HG03060 (cell line): Measurements from ENCODE around the gene ACOT2.
"Not testable (repeated sequence)": the region's sequence is repeated elsewhere in the genome, so short reads cannot be mapped to it uniquely, and the experiment has no call there.

Experiments
- ATAC-seq: cut with Tn5 transposase; IDR thresholded peaks from one replicate; pipeline ENCODE4 v1.9.1; 2021; ENCODE audit warnings: low read depth, moderate number of reproducible peaks; ENCODE audit not compliant: unreplicated experiment

Gene ACOT2

DNA sequence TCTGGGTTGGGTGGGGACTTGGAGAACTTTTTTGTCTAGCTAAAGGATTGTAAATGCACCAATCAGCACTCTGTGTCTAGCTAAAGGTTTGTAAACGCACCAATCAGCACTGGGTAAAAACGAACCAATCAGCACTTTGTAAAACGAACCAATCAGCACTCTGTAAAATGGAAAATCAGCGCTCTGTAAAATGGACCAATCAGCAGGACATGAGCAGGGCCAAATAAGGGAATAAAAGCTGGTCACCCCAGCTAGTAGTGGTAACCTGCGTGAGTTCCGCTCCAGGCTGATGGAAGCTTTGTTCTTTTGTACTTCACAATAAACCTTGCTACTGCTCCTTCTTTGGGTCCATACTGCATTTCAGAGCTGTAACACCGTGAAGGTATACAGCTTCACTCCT is 1.7 kb upstream of the ACOT2 start:
- ATAC-seq = no peak

DNA sequence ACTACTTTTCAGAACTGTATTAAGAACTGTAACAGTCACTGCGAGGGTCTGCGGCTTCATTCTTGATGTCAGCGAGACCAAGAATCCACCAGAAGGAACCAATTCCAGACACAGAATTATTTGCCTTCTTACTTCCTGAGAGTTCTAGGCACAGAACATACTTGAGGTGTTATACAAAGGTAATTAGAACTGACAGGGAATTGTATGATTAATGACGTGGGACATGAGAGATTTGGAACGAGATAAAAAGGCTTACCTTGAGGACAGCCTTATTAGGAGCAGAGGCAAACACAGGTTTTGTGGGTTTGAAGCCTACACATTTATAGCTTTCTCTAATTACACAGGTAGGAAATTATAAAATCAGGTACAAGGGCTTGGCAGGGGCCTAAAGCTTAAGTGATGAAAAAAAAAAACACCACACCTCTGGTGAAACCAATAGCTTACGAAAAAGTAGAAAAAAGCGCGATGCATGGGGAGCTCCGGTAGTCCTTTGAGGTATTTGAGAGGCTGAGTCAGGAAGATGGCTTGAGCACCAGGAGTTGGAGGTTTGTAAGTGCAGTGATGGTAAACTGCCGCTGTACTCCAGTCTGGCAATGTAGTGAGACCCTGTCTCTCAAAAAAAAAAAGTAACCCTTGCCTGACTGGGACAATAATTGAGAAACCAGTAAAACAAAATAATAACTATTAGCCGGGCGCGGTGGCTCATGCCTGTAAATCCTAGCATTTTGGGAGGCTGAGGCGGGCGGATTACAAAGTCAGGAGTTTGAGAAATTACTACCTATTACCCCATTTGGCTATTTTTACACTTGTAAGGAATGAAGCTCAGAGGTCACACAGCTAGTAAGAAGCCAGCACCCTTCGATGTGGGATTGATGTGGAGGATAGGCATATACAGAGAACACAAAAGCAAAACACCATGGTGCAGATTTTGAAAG is 795 bp upstream of the ACOT2 start:
- ATAC-seq = no peak

DNA sequence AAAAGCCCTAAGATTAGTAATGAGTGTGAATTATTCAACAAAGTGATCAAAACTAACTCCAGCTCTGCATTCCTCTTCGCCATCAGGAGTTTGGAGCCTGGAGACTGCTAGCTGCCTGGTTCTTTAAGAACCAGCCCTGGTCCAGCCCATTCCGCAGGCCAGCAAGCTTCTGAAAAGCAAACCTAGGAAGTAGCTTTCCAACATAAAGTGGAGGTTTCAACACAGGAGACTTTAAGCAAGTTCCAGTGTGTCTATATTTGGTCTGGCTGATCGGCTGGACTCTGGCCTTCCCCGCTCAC is 178 bp upstream of the ACOT2 start:
- ATAC-seq = not testable (repeated sequence)

DNA sequence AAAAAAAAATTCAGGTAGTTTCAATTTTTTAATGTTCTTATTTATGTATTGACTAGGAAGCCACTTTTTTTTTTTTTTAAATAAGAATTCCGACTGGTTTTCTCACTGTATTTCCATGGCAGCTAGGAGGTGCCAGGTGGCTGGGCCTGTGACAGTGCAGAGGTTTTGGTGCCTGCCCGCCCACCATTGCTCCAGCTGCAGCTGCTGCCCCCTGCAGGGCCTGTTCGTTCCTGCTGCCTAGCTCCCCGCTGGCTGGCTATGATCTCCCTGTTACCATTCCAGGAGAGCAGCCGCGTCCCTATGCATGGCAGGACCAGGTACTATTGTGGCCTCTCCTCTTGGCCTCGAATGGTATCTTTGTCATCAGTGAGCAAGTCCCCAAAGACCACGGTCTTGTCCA is 1.9 kb downstream of the ACOT2 start:
- not testable (repeated sequence) for ATAC-seq

DNA sequence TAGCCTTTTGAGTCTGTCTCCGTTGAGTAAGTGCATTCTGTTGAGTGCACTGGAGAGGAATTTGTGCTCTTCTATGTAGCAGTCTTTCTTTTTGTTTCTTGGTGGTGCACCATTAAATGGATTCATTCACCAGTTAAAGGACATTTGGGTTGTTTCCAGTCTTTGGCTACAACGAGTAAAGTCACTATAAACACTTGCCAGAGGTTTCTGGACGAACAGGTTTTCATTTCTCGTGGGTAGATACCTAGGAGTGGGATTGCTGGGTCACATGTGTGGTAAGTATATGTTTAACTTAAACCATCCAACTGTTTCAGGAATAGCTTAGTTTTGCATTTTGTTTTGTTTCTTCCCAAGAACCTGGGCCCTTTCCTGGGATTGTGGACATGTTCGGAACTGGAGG is 4.0 kb downstream of the ACOT2 start:
- not testable (repeated sequence) for ATAC-seq

DNA sequence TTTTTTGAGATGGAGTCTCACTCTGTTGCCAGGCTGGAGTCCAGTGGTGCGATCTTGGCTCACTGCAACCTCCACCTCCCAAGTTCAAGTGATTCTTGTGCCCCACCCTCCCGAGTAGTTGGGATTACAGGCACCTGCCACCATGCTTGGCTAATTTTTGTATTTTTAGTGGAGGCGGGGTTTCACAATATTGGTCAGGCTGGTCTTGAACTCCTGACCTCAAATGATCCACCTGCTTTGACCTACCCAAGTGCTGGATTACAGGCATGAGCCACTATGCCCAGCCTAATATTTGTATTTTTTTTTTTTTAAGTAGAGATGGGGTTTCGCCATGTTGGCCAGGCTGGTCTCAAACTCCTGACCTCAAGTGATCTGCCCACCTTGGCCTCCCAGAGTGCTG is 4.7 kb downstream of the ACOT2 start:
- not testable (repeated sequence) for ATAC-seq

DNA sequence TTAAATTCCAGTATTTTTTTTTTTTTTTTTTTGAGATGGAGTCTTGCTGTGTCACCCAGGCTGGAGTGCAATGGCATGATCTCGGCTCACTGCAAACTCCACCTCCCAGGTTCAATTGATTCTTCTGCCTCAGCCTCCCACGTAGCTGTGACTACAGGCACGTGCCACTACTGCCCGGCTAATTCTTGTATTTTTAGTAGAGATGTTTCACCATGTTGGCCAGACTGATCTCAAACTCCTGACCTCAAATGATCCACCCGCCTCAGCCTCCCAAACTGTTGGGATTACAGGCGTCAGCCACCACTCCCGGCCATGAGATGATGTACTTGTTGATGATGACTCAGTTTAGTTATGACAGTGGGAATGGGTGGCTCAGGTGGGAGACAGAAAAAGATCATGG is 5.2 kb downstream of the ACOT2 start:
- not testable (repeated sequence) for ATAC-seq

DNA sequence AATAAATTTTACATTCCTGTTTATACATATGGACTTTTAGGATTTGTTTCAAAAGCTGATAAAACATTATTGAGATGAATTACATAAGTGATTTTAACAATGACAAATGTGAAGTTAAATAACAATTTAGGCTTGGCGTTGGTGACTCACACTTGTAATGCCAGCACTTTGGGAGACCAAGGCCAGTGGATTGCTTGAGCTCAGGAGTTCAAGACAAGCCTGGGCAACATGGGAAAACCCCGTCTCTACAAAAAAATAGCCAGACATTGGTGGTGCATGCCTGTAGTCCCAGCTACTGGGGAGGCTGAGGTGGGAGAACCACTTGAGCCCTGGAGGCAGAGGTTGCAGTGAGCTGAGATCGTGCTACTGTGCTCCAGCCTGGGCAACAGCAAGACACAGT is 7.4 kb downstream of the ACOT2 start:
- no peak for ATAC-seq

DNA sequence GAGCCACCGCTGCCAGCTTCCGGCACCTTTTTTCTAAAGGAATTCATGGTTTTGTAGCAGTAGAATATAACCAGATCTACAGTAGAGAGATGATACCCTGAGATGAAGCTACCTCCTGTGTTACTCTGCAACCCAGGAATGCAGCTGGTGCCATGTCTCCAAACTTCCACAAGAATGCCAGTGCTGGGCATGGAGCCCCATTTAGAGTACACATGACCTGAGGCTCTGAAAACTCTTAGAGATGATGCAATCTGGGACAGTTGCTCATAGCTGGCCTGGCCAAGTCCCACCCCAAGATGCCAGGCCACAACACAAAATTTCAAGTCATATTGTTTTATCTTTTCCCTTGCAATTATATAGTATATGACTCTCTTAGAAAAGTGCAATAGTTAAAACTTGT is 8.2 kb downstream of the ACOT2 start:
- ATAC-seq = not testable (repeated sequence)

DNA sequence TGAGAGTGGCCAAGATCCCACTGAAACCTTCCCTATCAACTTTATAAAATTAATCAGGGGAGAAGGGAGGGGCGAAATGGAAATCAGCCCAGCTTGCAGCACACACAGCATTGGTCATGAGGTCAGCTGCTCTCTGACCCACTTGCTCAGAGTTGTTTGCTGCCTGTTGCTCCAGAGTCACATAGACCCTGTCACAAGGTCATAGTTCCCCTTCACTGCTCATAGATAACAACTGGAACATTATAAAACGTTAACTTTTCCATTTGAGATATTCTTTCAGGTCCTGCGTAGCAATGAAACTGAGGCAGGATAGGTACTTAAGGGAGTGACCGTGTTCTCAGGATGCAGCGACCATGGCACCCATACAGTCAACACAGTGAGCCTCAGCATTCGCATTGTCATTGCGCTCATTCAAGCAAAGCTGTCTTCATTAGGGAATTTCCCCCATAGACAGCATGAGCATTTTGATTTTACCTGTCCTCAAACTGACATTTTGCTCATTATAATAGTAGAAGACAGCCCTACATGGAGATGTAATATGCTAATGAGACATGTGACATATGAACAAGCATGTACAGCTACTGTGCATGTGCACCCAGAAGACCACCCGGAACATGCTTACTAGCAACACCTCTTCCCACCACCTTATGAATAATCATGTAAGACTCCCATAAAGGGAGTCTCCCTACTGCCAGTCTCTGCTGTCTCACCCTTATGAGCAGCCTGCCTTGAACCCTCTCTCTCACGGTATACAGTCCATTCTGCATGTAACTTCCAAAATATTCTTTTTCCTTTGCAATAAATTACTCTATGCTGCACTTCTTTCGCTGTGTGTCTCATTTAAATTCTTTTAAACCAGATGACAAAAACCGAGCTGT is 13.3 kb downstream of the ACOT2 start:
- not testable (repeated sequence) for ATAC-seq

DNA sequence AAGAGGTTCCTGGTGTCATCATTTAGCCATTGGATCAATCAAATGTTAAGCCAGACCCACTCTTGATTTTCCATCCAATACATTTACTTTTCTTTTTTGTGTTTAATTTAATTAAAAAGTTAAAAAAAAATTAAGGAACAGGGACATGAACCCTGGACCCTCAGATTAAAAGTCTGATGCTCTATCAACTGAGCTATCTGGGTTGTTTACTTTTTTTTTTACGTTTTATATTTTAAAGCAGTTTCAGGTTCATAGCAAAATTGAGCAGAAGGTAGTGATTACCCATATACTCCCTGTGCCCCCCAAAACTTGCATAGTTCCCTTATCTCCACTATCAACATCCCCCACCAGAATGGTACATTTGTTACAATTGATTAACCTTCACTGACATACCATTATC is 19.7 kb downstream of the ACOT2 start:
- no peak for ATAC-seq

DNA sequence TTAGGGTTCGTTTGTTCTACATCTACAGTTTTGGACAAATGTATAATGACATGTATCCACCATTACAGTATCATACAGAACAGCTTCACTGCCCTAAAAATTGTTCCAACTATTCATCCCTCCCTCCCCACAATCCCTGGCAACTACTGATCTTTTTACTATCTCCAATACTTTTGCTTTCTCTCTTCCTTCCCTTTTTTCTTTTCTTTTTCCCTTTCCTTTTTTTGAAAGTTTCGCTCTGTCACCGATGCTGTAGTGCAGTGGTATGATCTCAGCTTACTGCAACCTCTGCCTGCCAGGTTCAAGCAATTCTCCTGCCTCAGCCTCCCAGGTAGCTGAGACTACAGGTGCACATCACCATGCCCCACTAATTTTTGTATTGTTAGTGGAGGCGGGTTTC is 20.1 kb downstream of the ACOT2 start:
- no peak for ATAC-seq

DNA sequence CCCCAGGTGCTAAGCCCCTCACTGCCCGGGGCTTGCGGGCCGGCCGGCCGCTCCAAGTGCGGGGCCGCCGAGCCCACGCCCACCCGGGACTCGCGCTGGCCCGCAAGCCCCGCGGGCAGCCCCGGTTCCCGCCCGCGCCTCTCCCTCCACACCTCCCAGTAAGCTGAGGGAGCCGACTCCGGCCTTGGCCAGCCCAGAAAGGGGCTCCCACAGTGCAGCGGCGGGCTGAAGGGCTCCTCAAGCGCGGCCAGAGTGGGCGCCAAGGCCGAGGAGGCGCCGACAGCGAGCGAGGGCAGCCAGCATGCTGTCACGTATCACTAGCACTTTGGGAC is 21.6 kb downstream of the ACOT2 start:
- not testable (repeated sequence) for ATAC-seq

DNA sequence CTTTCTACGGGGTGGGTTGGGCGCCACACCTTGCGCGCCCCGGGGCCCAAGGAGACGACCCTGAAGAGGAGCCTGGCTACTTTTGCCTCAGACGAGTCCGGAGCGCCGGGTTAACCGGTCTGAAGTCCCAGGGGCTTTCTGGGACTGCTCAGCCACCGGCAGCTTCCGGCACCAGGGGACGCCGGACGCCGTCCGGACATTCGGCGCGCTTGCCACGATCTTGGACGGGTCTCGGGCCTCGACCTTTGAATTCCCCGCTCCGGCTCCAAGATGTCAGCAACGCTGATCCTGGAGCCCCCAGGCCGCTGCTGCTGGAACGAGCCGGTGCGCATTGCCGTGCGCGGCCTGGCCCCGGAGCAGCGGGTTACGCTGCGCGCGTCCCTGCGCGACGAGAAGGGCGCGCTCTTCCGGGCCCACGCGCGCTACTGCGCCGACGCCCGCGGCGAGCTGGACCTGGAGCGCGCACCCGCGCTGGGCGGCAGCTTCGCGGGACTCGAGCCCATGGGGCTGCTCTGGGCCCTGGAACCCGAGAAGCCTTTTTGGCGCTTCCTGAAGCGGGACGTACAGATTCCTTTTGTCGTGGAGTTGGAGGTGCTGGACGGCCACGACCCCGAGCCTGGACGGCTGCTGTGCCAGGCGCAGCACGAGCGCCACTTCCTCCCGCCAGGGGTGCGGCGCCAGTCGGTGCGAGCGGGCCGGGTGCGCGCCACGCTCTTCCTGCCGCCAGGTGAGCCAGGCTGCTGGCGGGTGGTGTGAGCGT is 22.9 kb downstream of the ACOT2 start, which contains the start of gene ACOT4:
Gene ACOT4 (plus strand): TSS at position 184 of the 760 bp plus-strand sequence. CDS start 87 bp downstream, at position 271.
- no peak for ATAC-seq

DNA sequence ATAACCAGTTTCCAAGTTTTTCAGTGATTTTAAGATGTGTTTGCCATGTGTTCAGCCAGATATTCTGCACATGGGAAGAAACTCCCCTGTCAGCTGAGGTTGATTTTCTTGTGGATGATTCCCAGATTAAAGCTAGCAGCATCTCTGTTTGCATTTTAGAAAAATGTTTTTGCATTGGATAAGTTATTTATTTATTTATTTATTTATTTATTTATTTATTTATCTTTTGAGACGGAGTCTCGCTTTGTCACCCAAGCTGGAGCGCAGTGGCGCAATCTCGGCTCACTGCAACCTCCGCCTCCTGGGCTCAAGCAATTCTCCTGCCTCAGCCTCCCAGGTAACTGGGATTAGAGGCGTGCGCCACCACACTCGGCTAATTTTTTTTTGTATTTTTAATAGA is 25.5 kb downstream of the ACOT2 start:
- ATAC-seq = no peak

DNA sequence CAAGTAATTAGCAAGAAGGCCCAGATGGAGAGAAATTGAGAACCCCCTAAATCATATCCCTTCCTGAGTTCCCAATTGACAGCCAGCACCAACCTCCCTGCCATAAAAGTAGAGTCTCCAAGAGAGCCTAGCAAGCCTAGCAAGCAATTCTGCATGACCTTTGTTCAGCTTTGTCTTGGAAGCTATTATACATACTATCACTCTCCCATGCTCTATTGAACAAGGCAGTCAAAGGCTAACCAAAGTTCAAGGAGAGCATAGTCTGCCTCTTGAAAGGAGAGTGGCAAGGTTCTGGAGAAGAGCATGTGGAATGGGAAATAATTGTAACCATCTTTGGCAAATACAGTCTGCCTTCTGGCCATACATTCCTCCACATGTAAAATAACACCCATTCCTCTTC is 30.5 kb downstream of the ACOT2 start:
- ATAC-seq = no peak

DNA sequence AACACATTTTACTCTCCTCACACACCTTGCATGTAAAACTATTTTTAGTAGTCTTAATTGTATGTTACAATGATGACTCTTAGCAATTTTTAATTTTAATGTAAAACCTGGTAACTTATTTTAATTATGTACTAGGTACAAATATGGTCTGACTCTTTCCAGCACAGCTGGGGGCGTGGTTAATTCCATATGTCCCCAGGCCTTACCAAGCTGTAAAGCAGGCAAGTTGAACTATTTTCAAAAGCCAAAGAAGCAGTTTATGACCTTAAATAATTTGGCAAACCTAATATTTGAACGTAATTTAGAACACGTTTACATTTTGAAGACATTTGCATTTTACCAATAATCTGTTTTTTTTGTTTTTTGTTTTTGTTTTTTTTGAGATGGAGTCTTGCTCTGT is 34.0 kb downstream of the ACOT2 start:
- ATAC-seq = no peak

DNA sequence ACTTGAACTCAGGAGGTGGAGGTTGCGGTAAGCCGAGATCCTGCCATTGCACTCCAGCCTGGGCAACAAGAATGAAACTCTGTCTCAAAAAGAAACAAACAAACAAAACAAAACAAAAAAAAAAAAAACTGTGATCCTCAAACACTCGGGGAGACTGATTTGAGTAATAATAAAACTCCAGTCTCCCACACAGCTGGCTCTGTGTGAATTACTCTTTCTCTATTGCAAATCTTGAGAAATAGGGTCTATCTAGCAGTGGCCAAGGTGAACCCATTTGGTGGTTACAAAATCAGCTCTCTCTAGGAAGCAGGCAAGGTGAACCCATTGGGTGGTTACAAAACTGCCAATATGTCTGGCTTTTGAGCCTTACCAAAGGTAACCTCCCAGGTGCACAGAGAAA is 37.3 kb downstream of the ACOT2 start:
- ATAC-seq = no peak

DNA sequence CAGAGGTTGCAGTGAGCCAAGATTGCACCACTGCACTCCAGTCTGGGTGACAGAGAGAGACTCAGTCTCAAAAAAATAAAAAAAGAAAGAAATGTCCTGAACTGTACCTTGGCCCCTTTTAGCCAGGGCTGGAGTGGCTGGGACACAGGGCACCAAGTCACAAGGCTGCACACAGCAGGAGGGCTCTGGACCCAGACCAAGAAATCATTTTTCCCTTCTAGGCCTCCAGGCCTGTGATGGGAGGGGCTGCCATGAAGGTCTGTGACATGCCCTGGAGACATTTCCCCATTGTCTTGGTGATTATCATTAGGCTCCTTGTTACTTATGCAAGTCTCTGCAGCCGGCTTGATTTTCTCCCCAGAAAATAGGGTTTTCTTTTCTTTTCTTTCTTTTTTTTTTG is 38.2 kb downstream of the ACOT2 start:
- no peak for ATAC-seq

DNA sequence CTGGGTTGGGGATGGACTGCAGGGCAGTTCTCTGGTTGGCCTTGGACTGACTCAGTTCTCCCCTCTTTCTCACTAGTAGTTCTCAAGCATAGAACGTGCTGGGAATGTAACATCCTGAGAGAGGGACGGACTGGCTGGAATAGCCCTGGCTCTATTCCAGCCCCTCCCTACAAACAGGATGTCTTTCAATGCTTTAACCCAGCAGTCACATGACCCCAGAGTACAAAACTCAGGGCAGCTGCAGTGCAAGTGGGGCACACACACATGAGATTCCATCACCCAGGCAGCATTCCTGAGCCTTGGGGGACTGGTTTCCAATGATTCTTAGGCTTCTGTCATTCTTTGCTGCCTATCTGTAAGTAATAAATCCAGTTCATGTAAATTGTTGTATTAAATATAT is 41.7 kb downstream of the ACOT2 start:
- ATAC-seq = no peak
